Peyer's patch (tissue), 4 donors: ENCODE measurements around the gene STMN3.

ENCODE experiments used
- CTCF ChIP-seq, 6 experiments: fragments of 450-650 bp in 4 of 6; fragments of 200-600 bp in 2 of 6; sonication (generic) in 1 of 6; IDR thresholded peaks; one replicate each; pipeline ENCODE4 v1.5.1; 2017 to 2019; ENCODE audit warnings: antibody characterized with exemption in 6 of 6, mild to moderate bottlenecking in 3 of 6, moderate library complexity in 1 of 6
- POLR2A ChIP-seq, 2 donors: fragments of 450-650 bp; IDR thresholded peaks; one replicate each; pipeline ENCODE4 v1.5.1; 2017; ENCODE audit warnings: antibody characterized with exemption in 2 of 2, mild to moderate bottlenecking in 2 of 2, moderate library complexity in 2 of 2

GRCh38 chr20:63590218-63591146 is 62.7 kb downstream of the STMN3 start:
- no peak for TF ChIP-seq CTCF (IDR thresholded peaks at IDR 0.05)
- TF ChIP-seq POLR2A (IDR thresholded peaks at IDR 0.05), result no peak
